GM23338 (cell line): ENCODE measurements around the gene CCNK. TPM values are rescaled to one million over a fixed set of nuclear protein-coding genes. Genes with fewer than 3 reads are reported as not detected.

Source experiments
- ATAC-seq: fragments of 200-7000 bp; cut with Tn5 transposase; 3 replicates; pipeline ENCODE4 v1.9.1; 2020
- DNase-seq: peaks from one replicate; pipeline ENCODE4 v3.0.0-alpha.2; 2015; ENCODE audit warnings: low spot score
- H2AFZ ChIP-seq: fragments of 200-600 bp; sonication (generic); 2 replicates; pipeline ENCODE4 v1.8.0; 2016; ENCODE audit warnings: antibody characterized with exemption, mild to moderate bottlenecking, moderate library complexity
- H3F3A ChIP-seq: fragments of 200-600 bp; sonication (generic); replicated peaks from 2 replicates; pipeline ENCODE4 v1.8.0; 2017; ENCODE audit warnings: antibody characterized with exemption, mixed run types, low read depth
- H3K27ac ChIP-seq: fragments of 200-600 bp; sonication (generic); 2 replicates; pipeline ENCODE4 v1.6.1; 2016; ENCODE audit warnings: low read depth
- H3K27me3 ChIP-seq: fragments of 200-600 bp; sonication (generic); 2 replicates; pipeline ENCODE4 v1.8.0; 2016; ENCODE audit warnings: mild to moderate bottlenecking, mixed run types, moderate library complexity; ENCODE audit not compliant: insufficient read depth
- H3K36me3 ChIP-seq: fragments of 200-600 bp; sonication (generic); 2 replicates; pipeline ENCODE4 v1.8.0; 2016; ENCODE audit warnings: mild to moderate bottlenecking; ENCODE audit not compliant: insufficient read depth
- H3K4me1 ChIP-seq: fragments of 200-600 bp; sonication (generic); 2 replicates; pipeline ENCODE4 v1.8.0; 2016; ENCODE audit warnings: mild to moderate bottlenecking, moderate library complexity; ENCODE audit not compliant: insufficient read depth
- H3K4me2 ChIP-seq: fragments of 200-600 bp; sonication (generic); 2 replicates; pipeline ENCODE4 v1.7.1; 2017; ENCODE audit warnings: mixed run types
- H3K4me3 ChIP-seq: fragments of 200-600 bp; sonication (generic); 2 replicates; pipeline ENCODE4 v1.6.1; 2016; ENCODE audit warnings: mixed run types
- H3K79me2 ChIP-seq: fragments of 200-600 bp; sonication (generic); replicated peaks from 2 replicates; pipeline ENCODE4 v1.8.0; 2017; ENCODE audit warnings: mild to moderate bottlenecking; ENCODE audit not compliant: insufficient read depth
- H3K9me2 ChIP-seq: fragments of 200-600 bp; sonication (generic); 2 replicates; pipeline ENCODE4 v1.8.0; 2017; ENCODE audit not compliant: insufficient read depth
- H4K20me1 ChIP-seq: fragments of 200-600 bp; sonication (generic); replicated peaks from 2 replicates; pipeline ENCODE4 v1.8.0; 2017; ENCODE audit warnings: mild to moderate bottlenecking; ENCODE audit not compliant: insufficient read depth
- H3K27ac Mint-ChIP-seq: 2 replicates; pipeline ENCODE4 v1.8.0; 2020; ENCODE audit warnings: inconsistent platforms, mild to moderate bottlenecking, moderate library complexity, mixed read lengths
- H3K27me3 Mint-ChIP-seq: 3 replicates; pipeline ENCODE4 v1.8.0; 2022; ENCODE audit warnings: low read depth, mild to moderate bottlenecking, moderate library complexity, mixed read lengths, inconsistent platforms; ENCODE audit not compliant: insufficient read depth, poor library complexity
- H3K36me3 Mint-ChIP-seq: 3 replicates; pipeline ENCODE4 v1.8.0; 2021; ENCODE audit warnings: low read depth, mild to moderate bottlenecking, inconsistent platforms, moderate library complexity, mixed read lengths
- H3K4me1 Mint-ChIP-seq: 3 replicates; pipeline ENCODE4 v1.8.0; 2020; ENCODE audit warnings: mild to moderate bottlenecking, inconsistent platforms, mixed read lengths
- H3K4me3 Mint-ChIP-seq: 3 replicates; pipeline ENCODE4 v1.8.0; 2021; ENCODE audit warnings: moderate library complexity, mild to moderate bottlenecking, inconsistent platforms, mixed read lengths
- H3K9me3 Mint-ChIP-seq: 3 replicates; pipeline ENCODE4 v1.8.0; 2020; ENCODE audit warnings: moderate library complexity, mild to moderate bottlenecking, inconsistent platforms, mixed read lengths
- CREB1 ChIP-seq: fragments of 250-450 bp; sonication (Bioruptor Pico); IDR thresholded peaks from 2 replicates; pipeline ENCODE4 v1.5.0; 2020; ENCODE audit warnings: low read depth, mild to moderate bottlenecking, moderate library complexity
- CTCF ChIP-seq, 2 experiments: fragments of 200-600 bp in 1 of 2; sonication (generic) in 1 of 2; conservative IDR thresholded peaks; 2 replicates each; pipeline versions ENCODE4 v1.5.1 to v1.6.1; 2016 to 2017; ENCODE audit warnings: antibody characterized with exemption in 2 of 2, low read depth in 2 of 2, mild to moderate bottlenecking in 2 of 2, moderate library complexity in 1 of 2
- ETS1 ChIP-seq: IDR thresholded peaks from 2 replicates; pipeline ENCODE4 v1.6.1; 2016; ENCODE audit warnings: antibody characterized with exemption
- EZH2 ChIP-seq: fragments of 200-600 bp; sonication (generic); IDR thresholded peaks from one replicate; pipeline ENCODE4 v1.8.0; 2017; ENCODE audit warnings: antibody characterized with exemption, mild to moderate bottlenecking, low read depth; ENCODE audit not compliant: unreplicated experiment
- EZH2phosphoT487 ChIP-seq: fragments of 200-600 bp; sonication (generic); IDR thresholded peaks from one replicate; pipeline ENCODE4 v1.8.1; 2018; ENCODE audit warnings: antibody characterized with exemption; ENCODE audit not compliant: unreplicated experiment
- JUNB ChIP-seq: IDR thresholded peaks from one replicate; pipeline ENCODE4 v1.6.1; 2016; ENCODE audit warnings: antibody characterized with exemption; ENCODE audit not compliant: unreplicated experiment
- NANOG ChIP-seq: IDR thresholded peaks from 2 replicates; pipeline ENCODE4 v1.6.1; 2016; ENCODE audit warnings: antibody characterized with exemption, borderline replicate concordance
- POLR2AphosphoS5 ChIP-seq: IDR thresholded peaks from 2 replicates; pipeline ENCODE4 v1.6.1; 2016; ENCODE audit warnings: antibody characterized with exemption, low read depth
- REST ChIP-seq: IDR thresholded peaks from one replicate; pipeline ENCODE4 v1.6.1; 2018; ENCODE audit warnings: antibody characterized with exemption; ENCODE audit not compliant: unreplicated experiment
- STAT1 ChIP-seq: IDR thresholded peaks from one replicate; pipeline ENCODE4 v1.6.1; 2016; ENCODE audit warnings: antibody characterized with exemption; ENCODE audit not compliant: unreplicated experiment
- ZNF114 ChIP-seq: fragments of 250-450 bp; sonication (Bioruptor Pico); IDR thresholded peaks from 2 replicates; pipeline ENCODE4 v1.5.0; 2020; ENCODE audit warnings: mild to moderate bottlenecking, moderate library complexity
- ZNF331 ChIP-seq: fragments of 250-450 bp; sonication (Bioruptor Pico); IDR thresholded peaks from 2 replicates; pipeline ENCODE4 v1.5.0; 2020; ENCODE audit warnings: low read depth, mild to moderate bottlenecking, moderate library complexity
- ZNF462 ChIP-seq: fragments of 250-450 bp; sonication (Bioruptor Pico); IDR thresholded peaks from 2 replicates; pipeline ENCODE4 v1.5.0; 2020; ENCODE audit warnings: mild to moderate bottlenecking, moderate library complexity
- polyA plus RNA-seq: library from polyadenylated mRNA; unstranded; fragments of >200 nt; fragmentation: Nextera tagmentation; extraction: Ambion mirVana; gene quantifications from 2 replicates; pipeline ENCODE4 v1.2.1, GENCODE V29; 2016
- total RNA-seq: library from RNA; depleted of rRNA; stranded (reverse); fragments of >200 nt; shearing (Covaris generic); gene quantifications from 2 replicates; pipeline ENCODE4 v1.2.3, GENCODE V29; 2014

CCNK gene
- total and polyA plus RNA-seq, 2 experiments from 2014 or later: 54.0 to 60.6 TPM

- no peaks in the 10 kb centered on the region; the same call in 1 of the 2 replicates for H4K20me1 ChIP-seq
- H3K4me2 ChIP-seq: no peak overlapping the region
- Mint-ChIP-seq H3K36me3 (peaks cover 5% of the 10 kb centered on the region; the same call in 2 of the 3 replicates), H3K4me1 (peaks cover 6% of the 10 kb centered on the region; the same call in 1 of the 3 replicates), H3K27me3 (peaks cover 13% of the 10 kb centered on the region), H3K9me3 (no peaks in the 10 kb centered on the region), H3K4me3 (no peak overlapping the region), H3K27ac (no peak overlapping the region)
- no peaks in the 10 kb centered on the region for H3K4me1 ChIP-seq
- H3F3A ChIP-seq: no peaks in the 10 kb centered on the region
- no peaks in the 10 kb centered on the region for H3K27me3 ChIP-seq
- ATAC-seq: no peak
- H3K36me3 ChIP-seq: no peaks in the 10 kb centered on the region
- H3K27ac ChIP-seq: no peak overlapping the region
- H3K79me2 ChIP-seq: no peaks in the 10 kb centered on the region
- H3K9me2 ChIP-seq: no peaks in the 10 kb centered on the region
- TF ChIP-seq EZH2phosphoT487 (no peak), REST (no peak), JUNB (no peak), EZH2 (no peak), CTCF (conservative IDR thresholded peaks at IDR 0.05; ENCODE audit: low read depth in 2 of 2) (no peak), STAT1 (no peak), ZNF114 (CRISPR knock-in tag) (no peak), ETS1 (no peak), ZNF462 (CRISPR knock-in tag) (no peak), ZNF331 (CRISPR knock-in tag) (no peak), CREB1 (no peak), POLR2AphosphoS5 (no peak), NANOG (no peak)
- no peak for DNase-seq
- no peak overlapping the region for H2AFZ ChIP-seq
- no peak overlapping the region for H3K4me3 ChIP-seq
Observed at GRCh38 chr14:99516156-99516870, 35.1 kb downstream of the CCNK start.
